H9 (cell line): ENCODE data around the gene FASTKD1. TPM values are rescaled to one million over a fixed set of nuclear protein-coding genes. Genes with fewer than 3 reads are reported as not detected.

ENCODE experiments used
- DNase-seq: peaks from one replicate; pipeline ENCODE4 v3.0.0-alpha.2; 2017
- H2AFZ ChIP-seq: one replicate; pipeline ENCODE4 v1.6.1; 2013; ENCODE audit warnings: mild to moderate bottlenecking, low read length, control low read depth, moderate library complexity
- H2AK5ac ChIP-seq: 2 replicates; pipeline ENCODE4 v1.6.1; 2013; ENCODE audit warnings: low read length, control low read depth, mixed read lengths; ENCODE audit not compliant: insufficient read length
- H2BK120ac ChIP-seq: one replicate; pipeline ENCODE4 v1.6.1; 2013; ENCODE audit warnings: low read depth, mild to moderate bottlenecking, low read length, control low read depth, inconsistent platforms; ENCODE audit not compliant: poor library complexity, severe bottlenecking
- H2BK12ac ChIP-seq: 2 replicates; pipeline ENCODE4 v1.6.1; 2013; ENCODE audit warnings: low read length, control low read depth, mixed read lengths, low read depth; ENCODE audit not compliant: insufficient read length
- H2BK15ac ChIP-seq: 2 replicates; pipeline ENCODE4 v1.6.1; 2013; ENCODE audit warnings: low read depth, low read length, control low read depth
- H2BK20ac ChIP-seq: one replicate; pipeline ENCODE4 v1.6.1; 2013; ENCODE audit warnings: low read depth, mild to moderate bottlenecking, low read length, control low read depth, inconsistent platforms; ENCODE audit not compliant: poor library complexity, severe bottlenecking
- H2BK5ac ChIP-seq: 2 replicates; pipeline ENCODE4 v1.6.1; 2013; ENCODE audit warnings: low read length, control low read depth, mixed read lengths; ENCODE audit not compliant: insufficient read length
- H3K14ac ChIP-seq: 2 replicates; pipeline ENCODE4 v1.6.1; 2013; ENCODE audit warnings: low read length, control low read depth; ENCODE audit not compliant: insufficient read depth
- H3K18ac ChIP-seq: 2 replicates; pipeline ENCODE4 v1.6.1; 2013; ENCODE audit warnings: low read depth, mild to moderate bottlenecking, mixed read lengths, low read length, control low read depth; ENCODE audit not compliant: insufficient read length
- H3K23ac ChIP-seq: 2 replicates; pipeline ENCODE4 v1.6.1; 2013; ENCODE audit warnings: low read length, control low read depth, mixed read lengths, low read depth; ENCODE audit not compliant: insufficient read length
- H3K23me2 ChIP-seq: 2 replicates; pipeline ENCODE4 v1.6.1; 2013; ENCODE audit warnings: low read depth, mild to moderate bottlenecking, mixed read lengths, low read length, control low read depth; ENCODE audit not compliant: insufficient read length, poor library complexity, severe bottlenecking
- H3K27ac ChIP-seq: 2 replicates; pipeline ENCODE4 v1.5.1; 2013; ENCODE audit warnings: low read length, control low read depth, mixed read lengths, low read depth; ENCODE audit not compliant: insufficient read length
- H3K27me3 ChIP-seq: 2 replicates; pipeline ENCODE4 v1.6.1; 2013; ENCODE audit warnings: low read length, control low read depth, inconsistent platforms; ENCODE audit not compliant: insufficient read depth
- H3K4ac ChIP-seq: 2 replicates; pipeline ENCODE4 v1.6.1; 2013; ENCODE audit warnings: low read depth, mild to moderate bottlenecking, control low read depth, inconsistent platforms, low read length, moderate library complexity
- H3K4me1 ChIP-seq: 2 replicates; pipeline ENCODE4 v1.6.1; 2013; ENCODE audit warnings: low read length, control low read depth, inconsistent platforms; ENCODE audit not compliant: insufficient read depth
- H3K4me2 ChIP-seq: 2 replicates; pipeline ENCODE4 v1.6.1; 2013; ENCODE audit warnings: low read length, control low read depth, mixed read lengths; ENCODE audit not compliant: insufficient read length, insufficient read depth
- H3K56ac ChIP-seq: 2 replicates; pipeline ENCODE4 v1.6.1; 2013; ENCODE audit warnings: low read depth, mild to moderate bottlenecking, mixed read lengths, low read length, control low read depth; ENCODE audit not compliant: insufficient read length
- H3K79me1 ChIP-seq: 2 replicates; pipeline ENCODE4 v1.6.1; 2013; ENCODE audit warnings: low read depth, mild to moderate bottlenecking, moderate library complexity, low read length, control low read depth, inconsistent platforms; ENCODE audit not compliant: insufficient read depth, poor library complexity, severe bottlenecking
- H3K79me2 ChIP-seq: 2 replicates; pipeline ENCODE4 v1.6.1; 2013; ENCODE audit warnings: low read length, control low read depth, inconsistent platforms; ENCODE audit not compliant: insufficient read depth
- H3K9ac ChIP-seq: 2 replicates; pipeline ENCODE4 v1.6.1; 2013; ENCODE audit warnings: low read length, control low read depth, mixed read lengths; ENCODE audit not compliant: insufficient read length; ENCODE audit errors: extremely low read depth
- H3K9me3 ChIP-seq: one replicate; pipeline ENCODE4 v1.6.1; 2013; ENCODE audit warnings: low read depth, low read length, inconsistent platforms; ENCODE audit not compliant: control insufficient read depth
- H3T11ph ChIP-seq: one replicate; pipeline ENCODE4 v1.6.1; 2013; ENCODE audit warnings: mild to moderate bottlenecking, low read length, control low read depth, inconsistent platforms
- H4K20me1 ChIP-seq: one replicate; pipeline ENCODE4 v1.6.1; 2013; ENCODE audit not compliant: control insufficient read depth, insufficient read length, insufficient read depth
- H4K5ac ChIP-seq: 2 replicates; pipeline ENCODE4 v1.6.1; 2013; ENCODE audit warnings: low read depth, mild to moderate bottlenecking, mixed read lengths, low read length, control low read depth; ENCODE audit not compliant: insufficient read length
- H4K8ac ChIP-seq: replicated peaks from 2 replicates; pipeline ENCODE4 v1.6.1; 2013; ENCODE audit warnings: low read length, control low read depth, mixed read lengths, low read depth; ENCODE audit not compliant: insufficient read length
- H4K91ac ChIP-seq: 2 replicates; pipeline ENCODE4 v1.6.1; 2013; ENCODE audit warnings: low read depth, mild to moderate bottlenecking, moderate library complexity, mixed read lengths, low read length, control low read depth; ENCODE audit not compliant: insufficient read length
- H3K27ac Mint-ChIP-seq, 3 experiments: 2 replicates in 2 of 3; 3 replicates in 1 of 3; pipeline ENCODE4 v1.8.0; 2020 to 2021; ENCODE audit warnings: mixed read lengths in 3 of 3, mild to moderate bottlenecking in 1 of 3, moderate library complexity in 1 of 3
- H3K27me3 Mint-ChIP-seq: 2 replicates; pipeline ENCODE4 v1.8.0; 2021; ENCODE audit warnings: low read depth, mild to moderate bottlenecking, moderate library complexity, mixed read lengths
- H3K36me3 Mint-ChIP-seq, 3 experiments: 2 replicates in 2 of 3; 3 replicates in 1 of 3; pipeline ENCODE4 v1.8.0; 2020 to 2021; ENCODE audit warnings: low read depth in 3 of 3, mixed read lengths in 3 of 3; ENCODE audit not compliant: insufficient read depth in 1 of 3
- H3K4me1 Mint-ChIP-seq, 2 experiments: 2 replicates each; pipeline ENCODE4 v1.8.0; 2020; ENCODE audit warnings: mixed read lengths in 2 of 2
- H3K4me3 Mint-ChIP-seq, 2 experiments: 2 replicates in 1 of 2; 3 replicates in 1 of 2; pipeline ENCODE4 v1.8.0; 2020 to 2021; ENCODE audit warnings: mild to moderate bottlenecking in 2 of 2, mixed read lengths in 2 of 2, moderate library complexity in 1 of 2
- H3K9me3 Mint-ChIP-seq, 2 experiments: 2 replicates in 1 of 2; 3 replicates in 1 of 2; pipeline ENCODE4 v1.8.0; 2020; ENCODE audit warnings: mild to moderate bottlenecking in 2 of 2, mixed read lengths in 2 of 2, moderate library complexity in 1 of 2
- CTCF ChIP-seq: fragments of 200-600 bp; sonication (generic); conservative IDR thresholded peaks from 3 replicates; pipeline ENCODE4 v1.8.0; 2021; ENCODE audit warnings: antibody characterized with exemption, mild to moderate bottlenecking
- WGBS: extraction: QIAGEN DNeasy Blood & Tissue Kit; methylation state at CpG from one replicate; pipeline ENCODE4 v1.1.7; 2013; ENCODE audit warnings: missing lambda C conversion rate, low lambda C conversion rate, mixed read lengths; ENCODE audit not compliant: insufficient read length; ENCODE audit errors: extremely low coverage; 5-methylcytosine and 5-hydroxymethylcytosine counted together
- total RNA-seq: library from RNA; stranded (reverse); gene quantifications from 2 replicates; pipeline ENCODE4 v1.2.1, GENCODE V29; 2021

The FASTKD1 gene
- total RNA-seq, 1 experiment from 2014 or later, result 47.6 TPM

- H2AFZ ChIP-seq, result no peak overlapping the region
- H3K4me1 Mint-ChIP-seq, result peaks cover 10 to 14% of the 10 kb centered on the region in 2 experiments
- no peak overlapping the region for H3K14ac ChIP-seq
- no peak overlapping the region for H3K18ac ChIP-seq
- no peak for TF ChIP-seq CTCF
- DNase-seq, result no peak
- H3T11ph ChIP-seq, result no peak overlapping the region
- H3K27me3 Mint-ChIP-seq, result no peaks in the 10 kb centered on the region; the same call in 1 of the 2 replicates
- no peak overlapping the region for H2BK15ac ChIP-seq
- H2BK12ac ChIP-seq, result no peak overlapping the region
- H3K9me3 Mint-ChIP-seq, result peaks cover 0 to 2% of the 10 kb centered on the region in 2 experiments; a peak in 3 of 5 replicates
- H3K56ac ChIP-seq, result no peak overlapping the region
- H2BK20ac ChIP-seq, result no peak overlapping the region
- no peak overlapping the region for H3K27ac ChIP-seq
- H2BK120ac ChIP-seq, result no peak overlapping the region
- H4K20me1 ChIP-seq, result no peaks in the 10 kb centered on the region
- no peaks in the 10 kb centered on the region for H3K79me1 ChIP-seq
- no peak overlapping the region for H3K27ac Mint-ChIP-seq
- no peak overlapping the region for H4K8ac ChIP-seq
- no peak overlapping the region for H3K4me3 Mint-ChIP-seq
- H3K9ac ChIP-seq, result no peak overlapping the region
- no peak overlapping the region for H3K4ac ChIP-seq
- no peaks in the 10 kb centered on the region for H3K27me3 ChIP-seq
- no peaks in the 10 kb centered on the region for H3K79me2 ChIP-seq
- no peaks in the 10 kb centered on the region for H3K9me3 ChIP-seq
- no peaks in the 10 kb centered on the region for H3K4me1 ChIP-seq
- H3K23ac ChIP-seq, result no peak overlapping the region
- H4K5ac ChIP-seq, result no peak overlapping the region
- no peak overlapping the region for H2AK5ac ChIP-seq
- H3K23me2 ChIP-seq, result no peaks in the 10 kb centered on the region
- no peak overlapping the region for H4K91ac ChIP-seq
- no CpG with 5 or more reads among the region's 4 CpGs for WGBS
- no peak overlapping the region for H2BK5ac ChIP-seq
- 0 out of 7 replicates have a peak, but pooled peaks cover 0 to under 1% (median 0%) of the 10 kb centered on the region in 3 experiments for H3K36me3 Mint-ChIP-seq
- no peak overlapping the region for H3K4me2 ChIP-seq
Observed at GRCh38 chr2:169510496-169510895, 63.2 kb downstream of the FASTKD1 start.
